Measurements from ENCODE around the gene FGD5. TPM values are rescaled to one million over a fixed set of nuclear protein-coding genes. Genes with fewer than 3 reads are reported as not detected.
A peak's percentile ranks its signal among the peaks of the same experiment; 100 is the strongest.

The FGD5 gene
- total and polyA plus RNA-seq, 7 experiments from 2014 or later, result 0.37 TPM; not detected in 6

DNA sequence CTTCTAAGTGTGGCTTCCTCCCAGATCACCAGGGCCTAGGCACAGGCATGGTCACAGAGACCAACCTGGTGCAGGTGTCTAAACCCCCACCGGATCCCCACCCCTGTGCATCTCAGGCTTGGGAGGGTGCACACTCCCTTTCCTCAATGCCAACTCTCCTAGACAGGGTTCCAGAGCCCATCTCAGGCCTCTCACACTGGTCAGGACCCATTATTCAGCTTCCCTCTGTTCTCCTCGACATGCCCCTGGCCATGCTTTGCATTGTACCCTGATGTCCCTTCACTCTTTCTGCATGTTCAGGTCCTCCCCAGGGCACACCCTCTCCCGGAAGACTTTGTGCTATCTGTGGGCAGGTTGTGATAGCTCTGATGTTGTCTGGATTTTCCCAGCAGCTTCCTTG, 23.5 kb downstream of the FGD5 start:
- Mint-ChIP-seq H3K27me3 (peaks cover 0 to 36% (median 0%) of the 10 kb centered on the region in 5 donors), H3K4me3 (no peak overlapping the region), H3K4me1 (peaks cover 0 to 18% (median 0%) of the 10 kb centered on the region in 7 donors), H3K27ac (peak overlapping the region in 1 of 9 donors; percentile 27), H3K9me3 (no peaks in the 10 kb centered on the region), H3K36me3 (no peaks in the 10 kb centered on the region)
- ATAC-seq (no peak), DNase-seq (no peak)
- ChIA-PET POLR2A (no interaction called here), CTCF (no interaction called here)
- H3K4me3 ChIP-seq (ENCODE audit: low read length), result no peak overlapping the region
- H3K4me1 ChIP-seq (ENCODE audit: control insufficient read depth in 2 of 2, insufficient read depth in 2 of 2, low read length in 2 of 2), result no peaks in the 10 kb centered on the region
- H3K9me3 ChIP-seq (ENCODE audit: control insufficient read depth in 2 of 3, low read length in 3 of 3), result no peaks in the 10 kb centered on the region
- peaks cover 0 to 2% of the 10 kb centered on the region in 2 donors for H3K27me3 ChIP-seq (ENCODE audit: control insufficient read depth in 2 of 2, insufficient read depth in 2 of 2, low read length in 2 of 2)
- no peak overlapping the region for H3K27ac ChIP-seq (ENCODE audit: low read depth, low read length)
- intact Hi-C loops (cut with micrococcal nuclease), result no loop called here
- H3K36me3 ChIP-seq (ENCODE audit: control insufficient read depth in 2 of 3, insufficient read depth in 3 of 3, low read length in 3 of 3), result no peaks in the 10 kb centered on the region

DNA sequence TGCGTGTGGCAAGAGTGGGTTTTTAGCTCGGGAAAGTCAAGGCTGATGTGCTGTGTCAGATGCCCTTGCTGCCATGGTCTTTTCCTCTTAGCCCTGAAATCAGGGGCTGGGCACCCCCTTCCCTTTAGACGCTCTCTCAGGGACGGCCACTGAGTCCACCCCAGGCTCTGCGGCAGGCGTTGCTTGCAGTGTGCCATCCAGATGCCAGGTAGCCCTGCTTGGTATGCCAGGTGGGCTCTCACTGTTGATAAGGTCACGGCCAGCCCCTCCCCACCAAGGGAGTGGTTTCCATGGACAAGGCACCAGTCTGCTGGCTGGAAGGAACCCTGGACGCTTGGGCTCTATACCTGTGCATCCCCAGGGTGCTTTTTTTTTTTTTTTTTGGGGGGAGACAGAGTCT, 24.6 kb downstream of the FGD5 start:
- H3K27ac ChIP-seq (ENCODE audit: low read depth, low read length), result no peak overlapping the region
- POLR2A ChIA-PET, result interaction anchor here (0.6 kb wide), 1 partner anchor 192 kb away, joined by 3 read pairs; the partner anchor contains the start of gene CCDC174
- H3K9me3 ChIP-seq (ENCODE audit: control insufficient read depth in 2 of 3, low read length in 3 of 3), result no peaks in the 10 kb centered on the region
- peaks cover 0 to 28% (median 7%) of the 10 kb centered on the region in 7 donors for H3K4me1 Mint-ChIP-seq
- H3K27me3 Mint-ChIP-seq, result peaks cover 0 to 36% (median 0%) of the 10 kb centered on the region in 5 donors
- no peak for DNase-seq
- no peaks in the 10 kb centered on the region for H3K36me3 ChIP-seq (ENCODE audit: control insufficient read depth in 2 of 3, insufficient read depth in 3 of 3, low read length in 3 of 3)
- H3K36me3 Mint-ChIP-seq, result no peaks in the 10 kb centered on the region
- CTCF ChIA-PET, result interaction anchor here (0.7 kb wide), 1 partner anchor 10 kb away, joined by 4 read pairs; no protein-coding TSS in a partner anchor
- no peaks in the 10 kb centered on the region for H3K4me1 ChIP-seq (ENCODE audit: control insufficient read depth in 2 of 2, insufficient read depth in 2 of 2, low read length in 2 of 2)
- H3K4me3 ChIP-seq (ENCODE audit: low read length), result no peak overlapping the region
- H3K27ac Mint-ChIP-seq, result no peak overlapping the region
- H3K4me3 Mint-ChIP-seq, result no peak overlapping the region
- ATAC-seq, result no peak
- H3K9me3 Mint-ChIP-seq, result no peaks in the 10 kb centered on the region
- peaks cover 0 to 2% of the 10 kb centered on the region in 2 donors for H3K27me3 ChIP-seq (ENCODE audit: control insufficient read depth in 2 of 2, insufficient read depth in 2 of 2, low read length in 2 of 2)
- intact Hi-C loops (cut with micrococcal nuclease), result no loop called here

DNA sequence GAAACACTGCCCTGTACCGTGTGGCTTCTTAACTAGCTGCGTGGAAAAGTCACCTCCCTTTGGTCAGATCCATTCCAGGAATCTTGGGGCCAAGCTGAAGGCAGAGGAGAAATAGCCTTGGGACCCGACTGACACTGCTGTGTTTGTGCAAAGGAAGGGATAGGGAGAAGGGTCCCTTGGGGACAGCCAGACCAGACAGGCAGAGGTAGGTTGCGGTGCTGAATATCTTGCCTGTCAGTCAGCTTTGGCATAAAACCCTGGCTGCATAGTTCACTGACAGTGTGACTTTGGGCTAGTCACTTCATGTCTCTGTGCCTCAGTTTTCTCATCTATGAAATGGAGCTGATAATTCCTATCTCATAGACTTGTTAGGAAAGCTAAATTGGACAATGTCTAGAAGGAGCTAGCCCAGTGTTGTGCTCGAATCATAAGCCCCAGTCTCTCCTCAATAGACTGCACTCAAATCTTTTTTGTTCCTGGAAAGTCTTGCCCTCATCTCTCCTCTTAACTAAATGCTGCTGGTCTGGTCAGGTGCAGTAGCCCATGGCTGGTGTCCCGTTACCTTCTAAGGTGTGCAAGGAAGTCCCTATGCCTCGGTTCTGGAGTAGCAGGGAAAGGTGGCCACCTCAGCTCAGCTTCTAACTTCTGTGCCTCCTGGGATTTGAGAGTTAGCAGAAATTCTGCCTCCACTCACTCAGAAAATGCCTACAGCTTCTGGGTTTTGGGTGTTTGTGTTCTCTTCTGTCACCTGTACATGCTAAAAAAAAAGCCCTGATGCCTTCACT, 25.8 kb downstream of the FGD5 start:
- no peaks in the 10 kb centered on the region for H3K36me3 Mint-ChIP-seq
- H3K27ac Mint-ChIP-seq, result no peak overlapping the region
- H3K36me3 ChIP-seq (ENCODE audit: control insufficient read depth in 2 of 3, insufficient read depth in 3 of 3, low read length in 3 of 3), result no peaks in the 10 kb centered on the region
- peaks cover 0 to 33% (median 7%) of the 10 kb centered on the region in 7 donors for H3K4me1 Mint-ChIP-seq
- no peak overlapping the region for H3K4me3 ChIP-seq (ENCODE audit: low read length)
- H3K27me3 ChIP-seq (ENCODE audit: control insufficient read depth in 2 of 2, insufficient read depth in 2 of 2, low read length in 2 of 2), result peaks cover 0 to 2% of the 10 kb centered on the region in 2 donors
- ATAC-seq (no peak), DNase-seq (no peak)
- H3K27me3 Mint-ChIP-seq, result peaks cover 0 to 30% (median 0%) of the 10 kb centered on the region in 5 donors
- H3K4me3 Mint-ChIP-seq, result no peak overlapping the region
- no peak overlapping the region for H3K27ac ChIP-seq (ENCODE audit: low read depth, low read length)
- H3K4me1 ChIP-seq (ENCODE audit: control insufficient read depth in 2 of 2, insufficient read depth in 2 of 2, low read length in 2 of 2), result no peaks in the 10 kb centered on the region
- POLR2A ChIA-PET, result no interaction called here
- intact Hi-C loops (cut with micrococcal nuclease), result loop anchor here in 1 of 2 donors (5.0 kb wide), 1 partner anchor 38 kb away; no protein-coding TSS in a partner anchor
- CTCF ChIA-PET, result no interaction called here
- H3K9me3 ChIP-seq (ENCODE audit: control insufficient read depth in 2 of 3, low read length in 3 of 3), result no peaks in the 10 kb centered on the region
- no peaks in the 10 kb centered on the region for H3K9me3 Mint-ChIP-seq

DNA sequence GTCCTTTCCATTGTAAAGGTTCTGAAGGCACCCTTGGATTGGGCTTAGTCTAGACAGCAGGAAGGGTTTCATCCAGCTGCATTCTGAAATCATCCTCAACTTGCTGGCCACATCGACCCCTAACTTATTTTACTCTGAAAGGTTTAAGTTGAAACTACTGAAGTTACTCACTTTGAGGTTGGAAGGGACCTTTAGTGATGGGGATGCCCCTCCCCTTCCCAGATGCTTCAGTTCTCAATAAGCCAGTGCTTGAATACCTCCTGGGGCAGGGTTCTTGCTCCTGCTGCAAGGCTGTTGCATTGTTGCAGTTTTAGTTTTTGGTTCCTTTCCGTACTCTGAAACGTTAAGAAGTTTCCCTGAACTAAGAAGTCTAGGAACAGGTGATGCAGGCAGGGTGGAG, 26.4 kb downstream of the FGD5 start:
- DNase-seq (no peak), ATAC-seq (no peak)
- H3K27me3 Mint-ChIP-seq, result peaks cover 0 to 30% (median 0%) of the 10 kb centered on the region in 5 donors
- H3K4me1 Mint-ChIP-seq, result peaks cover 0 to 37% (median 7%) of the 10 kb centered on the region in 7 donors
- intact Hi-C loops (cut with micrococcal nuclease), result loop anchor here in 1 of 2 donors (5.0 kb wide), 1 partner anchor 37 kb away; no protein-coding TSS in a partner anchor
- H3K27ac Mint-ChIP-seq, result no peak overlapping the region
- no peak overlapping the region for H3K4me3 Mint-ChIP-seq
- ChIA-PET CTCF (no interaction called here), POLR2A (no interaction called here)
- H3K27me3 ChIP-seq (ENCODE audit: control insufficient read depth in 2 of 2, insufficient read depth in 2 of 2, low read length in 2 of 2), result peaks cover 0 to 2% of the 10 kb centered on the region in 2 donors
- H3K36me3 Mint-ChIP-seq, result no peaks in the 10 kb centered on the region
- no peaks in the 10 kb centered on the region for H3K4me1 ChIP-seq (ENCODE audit: control insufficient read depth in 2 of 2, insufficient read depth in 2 of 2, low read length in 2 of 2)
- no peak overlapping the region for H3K27ac ChIP-seq (ENCODE audit: low read depth, low read length)
- H3K9me3 Mint-ChIP-seq, result no peaks in the 10 kb centered on the region
- no peak overlapping the region for H3K4me3 ChIP-seq (ENCODE audit: low read length)
- no peaks in the 10 kb centered on the region for H3K9me3 ChIP-seq (ENCODE audit: control insufficient read depth in 2 of 3, low read length in 3 of 3)
- H3K36me3 ChIP-seq (ENCODE audit: control insufficient read depth in 2 of 3, insufficient read depth in 3 of 3, low read length in 3 of 3), result no peaks in the 10 kb centered on the region

DNA sequence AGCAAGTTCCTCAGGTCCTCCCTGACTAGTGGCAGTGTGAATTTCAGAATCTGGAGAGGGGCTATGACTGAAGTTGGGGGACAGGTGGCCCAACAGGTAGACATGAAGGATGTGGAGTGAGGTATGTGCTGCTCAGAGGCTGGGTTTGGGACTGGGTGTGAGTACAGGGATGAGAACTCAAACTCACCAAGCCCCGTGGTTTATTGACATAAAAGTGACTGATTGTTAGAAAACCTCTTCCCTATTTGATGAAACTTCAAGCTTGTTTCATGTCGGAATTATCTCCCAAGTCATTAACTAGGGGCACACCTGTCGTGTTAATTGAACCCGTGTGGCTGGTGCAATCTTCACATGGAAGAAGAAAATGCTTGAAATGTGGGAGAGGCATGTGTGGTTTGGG, 27.1 kb downstream of the FGD5 start:
- no peaks in the 10 kb centered on the region for H3K9me3 Mint-ChIP-seq

DNA sequence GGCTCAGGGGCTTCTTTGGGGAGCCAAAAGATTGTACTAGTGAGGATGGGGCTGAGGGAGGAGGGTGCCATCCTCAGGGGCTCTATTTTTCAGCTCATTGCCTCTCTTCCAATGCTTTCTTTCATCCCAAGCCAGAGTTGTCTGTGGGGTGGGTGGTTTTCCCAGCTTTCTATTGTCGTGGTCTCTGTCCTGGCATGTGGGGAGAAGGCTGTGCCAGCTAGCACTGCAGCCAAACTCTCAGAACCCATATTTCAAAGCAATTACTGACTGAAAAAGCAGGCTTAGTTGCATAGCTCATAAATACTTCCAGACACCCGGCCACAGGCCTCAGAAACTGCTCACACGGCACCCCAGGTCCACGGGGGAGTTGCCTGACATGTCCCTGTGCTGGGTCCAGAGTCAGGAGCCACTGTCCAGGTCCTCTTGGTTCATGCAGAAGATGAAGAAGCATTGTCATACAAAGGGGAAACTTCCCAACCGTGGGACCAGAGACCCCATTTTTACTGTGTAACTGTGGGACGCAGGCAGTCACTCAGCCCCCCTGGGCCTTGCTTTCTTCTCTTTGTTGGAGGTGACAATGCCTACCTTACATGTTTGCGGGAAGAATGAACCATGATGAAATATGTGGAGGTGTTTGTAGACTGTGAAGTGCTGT, 27.6 kb downstream of the FGD5 start:
- no peaks in the 10 kb centered on the region for H3K9me3 Mint-ChIP-seq
- Histone ChIP-seq H3K27me3 (ENCODE audit: control insufficient read depth in 2 of 2, insufficient read depth in 2 of 2, low read length in 2 of 2) (no peaks in the 10 kb centered on the region), H3K4me3 (ENCODE audit: low read length) (no peak overlapping the region), H3K36me3 (ENCODE audit: control insufficient read depth in 2 of 3, insufficient read depth in 3 of 3, low read length in 3 of 3) (no peaks in the 10 kb centered on the region), H3K4me1 (ENCODE audit: control insufficient read depth in 2 of 2, insufficient read depth in 2 of 2, low read length in 2 of 2) (no peaks in the 10 kb centered on the region), H3K9me3 (ENCODE audit: control insufficient read depth in 2 of 3, low read length in 3 of 3) (no peaks in the 10 kb centered on the region), H3K27ac (ENCODE audit: low read depth, low read length) (no peak overlapping the region)
- no peak overlapping the region for H3K4me3 Mint-ChIP-seq
- no peak for DNase-seq
- H3K36me3 Mint-ChIP-seq, result no peaks in the 10 kb centered on the region
- ATAC-seq, result no peak
- H3K27me3 Mint-ChIP-seq, result peaks cover 0 to 27% (median 0%) of the 10 kb centered on the region in 5 donors
- H3K4me1 Mint-ChIP-seq, result peaks cover 0 to 40% (median 11%) of the 10 kb centered on the region in 7 donors
- intact Hi-C loops (cut with micrococcal nuclease), result loop anchor here in 1 of 2 donors (5.0 kb wide), 1 partner anchor 36 kb away; no protein-coding TSS in a partner anchor
- CTCF ChIA-PET, result no interaction called here
- no peak overlapping the region for H3K27ac Mint-ChIP-seq
- POLR2A ChIA-PET, result no interaction called here

More for the DNA sequence above, 27.1 kb downstream of the FGD5 start:
- DNase-seq (no peak), ATAC-seq (no peak)
- Mint-ChIP-seq H3K4me3 (no peak overlapping the region), H3K4me1 (peaks cover 0 to 40% (median 11%) of the 10 kb centered on the region in 7 donors), H3K36me3 (no peaks in the 10 kb centered on the region), H3K27ac (no peak overlapping the region), H3K27me3 (peaks cover 0 to 29% (median 0%) of the 10 kb centered on the region in 5 donors)
- Histone ChIP-seq H3K4me1 (ENCODE audit: control insufficient read depth in 2 of 2, insufficient read depth in 2 of 2, low read length in 2 of 2) (no peaks in the 10 kb centered on the region), H3K9me3 (ENCODE audit: control insufficient read depth in 2 of 3, low read length in 3 of 3) (no peaks in the 10 kb centered on the region), H3K36me3 (ENCODE audit: control insufficient read depth in 2 of 3, insufficient read depth in 3 of 3, low read length in 3 of 3) (no peaks in the 10 kb centered on the region), H3K4me3 (ENCODE audit: low read length) (no peak overlapping the region), H3K27ac (ENCODE audit: low read depth, low read length) (no peak overlapping the region), H3K27me3 (ENCODE audit: control insufficient read depth in 2 of 2, insufficient read depth in 2 of 2, low read length in 2 of 2) (peaks cover 0 to 2% of the 10 kb centered on the region in 2 donors)
- ChIA-PET POLR2A (no interaction called here), CTCF (no interaction called here)
- intact Hi-C loops (cut with micrococcal nuclease), result loop anchor here in 1 of 2 donors (5.0 kb wide), 1 partner anchor 36 kb away; no protein-coding TSS in a partner anchor
